ENCODE measurements around the gene SMCR8. TPM values are rescaled to one million over a fixed set of nuclear protein-coding genes. Genes with fewer than 3 reads are reported as not detected.
"Not testable (repeated sequence)": the region's sequence is repeated elsewhere in the genome, so short reads cannot be mapped to it uniquely, and the experiment has no call there.

SMCR8 gene
- total and polyA plus RNA-seq, 10 of the 15 experiments (the other 5 are each of a cell fraction or from before 2014, with no cell fraction given), result 0.52 to 16.4 (median 8.0) TPM

GRCh38 chr17:18300725-18301480 is 14.2 kb upstream of the SMCR8 start (continued):
- no peak for TF ChIP-seq ZBTB4 (CRISPR knock-in tag; IDR thresholded peaks at IDR 0.05)
- TF ChIP-seq SMAD1 (IDR thresholded peaks at IDR 0.05; ENCODE audit: low read depth, partially characterized antibody), result no peak
- no peak for TF ChIP-seq MXI1 (IDR thresholded peaks at IDR 0.05; ENCODE audit: low read depth, low read length)
- no peak for TF ChIP-seq MEF2A (IDR thresholded peaks at IDR 0.05; ENCODE audit: insufficient read depth, low read depth, low read length)

GRCh38 chr17:18303206-18303605 is 11.9 kb upstream of the SMCR8 start:
- RAD21 ChIA-PET (ENCODE audit: unreplicated experiment); H3K4me1 ChIP-seq (ENCODE audit: control insufficient read depth, insufficient read depth, low read length); POLR2A ChIA-PET; intact Hi-C loops (cut with micrococcal nuclease; ENCODE audit: unreplicated experiment); in situ Hi-C loops (cut with MboI); H3K27ac ChIP-seq (ENCODE audit: control insufficient read depth, insufficient read depth); H4K20me1 ChIP-seq (ENCODE audit: control insufficient read depth, insufficient read depth); H3K4me2 ChIP-seq (ENCODE audit: control insufficient read depth, insufficient read depth); H3K9ac ChIP-seq (ENCODE audit: control insufficient read depth, insufficient read depth, low read length); H2AFZ ChIP-seq (ENCODE audit: control insufficient read depth, low read depth, low read length); H3K27me3 ChIP-seq (replicated peaks in 1 of 2; ENCODE audit: control insufficient read depth in 2 of 2, insufficient read depth in 2 of 2, low read length in 1 of 2); DNase-seq (ENCODE audit: low read depth, low spot score); CTCF ChIA-PET; H3K79me2 ChIP-seq (ENCODE audit: control insufficient read depth, insufficient read depth, low read length); SMC1A ChIA-PET (ENCODE audit: uncharacterized antibody, unreplicated experiment); H3K4me3 ChIP-seq; ATAC-seq; H3K9me3 ChIP-seq (replicated peaks; ENCODE audit: control insufficient read depth, insufficient read depth, low read length); FAIRE-seq: not testable (repeated sequence)
- 93% methylated on average over 13 of the region's 13 CpGs for WGBS (ENCODE audit: insufficient coverage, insufficient replicate concordance, low lambda C conversion rate, missing lambda C conversion rate)
- peaks cover 13 to 42% of the 10 kb centered on the region in 2 experiments for H3K36me3 ChIP-seq (ENCODE audit: control insufficient read depth in 2 of 2, insufficient read depth in 2 of 2, low read length in 1 of 2)
- BruUV-seq (replicated peaks), result TSS peak; percentile 35
